Measurements from ENCODE around the gene AUH.

Gene AUH

DNA sequence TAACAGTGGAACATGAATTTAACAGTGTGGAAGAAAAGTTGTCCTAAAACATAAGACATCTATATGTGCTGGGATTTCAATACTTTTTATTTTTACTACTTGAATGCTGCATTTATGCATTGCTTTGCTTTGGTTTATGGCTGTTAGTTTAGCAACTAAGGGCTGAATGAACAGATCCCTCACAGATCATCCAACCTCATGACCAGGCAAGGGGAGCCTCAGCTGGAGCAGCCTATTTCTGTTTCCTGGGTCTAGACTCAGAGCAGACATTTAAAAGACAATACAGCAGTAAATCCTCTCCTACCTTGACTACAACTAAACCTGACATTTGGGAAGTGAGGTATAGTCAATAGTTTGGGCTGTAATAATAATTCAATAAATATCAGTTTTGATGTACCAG lies 163.3 kb downstream of the AUH start:
- TF ChIP-seq CTCF (IDR thresholded peaks at IDR 0.05; ENCODE audit: low read depth, low read length, missing control alignments), result no peak
- DNase-seq (ENCODE audit: low read depth), result no peak
- no peak overlapping the region for H3K4me3 ChIP-seq (ENCODE audit: low read depth, low read length)

GRCh38 chr9:91197232-91198181 lies 164.2 kb downstream of the AUH start:
- no peak for TF ChIP-seq CTCF (IDR thresholded peaks at IDR 0.05; ENCODE audit: low read depth, low read length, missing control alignments)
- DNase-seq (ENCODE audit: low read depth), result no peak

GRCh38 chr9:91196103-91196950 lies 165.4 kb downstream of the AUH start:
- no peak for TF ChIP-seq CTCF (IDR thresholded peaks at IDR 0.05; ENCODE audit: low read depth, low read length, missing control alignments)
- DNase-seq (ENCODE audit: low read depth), result no peak
- H3K4me3 ChIP-seq (ENCODE audit: low read depth, low read length), result no peak overlapping the region

More at GRCh38 chr9:91197232-91198181, 164.2 kb downstream of the AUH start:
- H3K4me3 ChIP-seq (ENCODE audit: low read depth, low read length), result no peak overlapping the region

DNA sequence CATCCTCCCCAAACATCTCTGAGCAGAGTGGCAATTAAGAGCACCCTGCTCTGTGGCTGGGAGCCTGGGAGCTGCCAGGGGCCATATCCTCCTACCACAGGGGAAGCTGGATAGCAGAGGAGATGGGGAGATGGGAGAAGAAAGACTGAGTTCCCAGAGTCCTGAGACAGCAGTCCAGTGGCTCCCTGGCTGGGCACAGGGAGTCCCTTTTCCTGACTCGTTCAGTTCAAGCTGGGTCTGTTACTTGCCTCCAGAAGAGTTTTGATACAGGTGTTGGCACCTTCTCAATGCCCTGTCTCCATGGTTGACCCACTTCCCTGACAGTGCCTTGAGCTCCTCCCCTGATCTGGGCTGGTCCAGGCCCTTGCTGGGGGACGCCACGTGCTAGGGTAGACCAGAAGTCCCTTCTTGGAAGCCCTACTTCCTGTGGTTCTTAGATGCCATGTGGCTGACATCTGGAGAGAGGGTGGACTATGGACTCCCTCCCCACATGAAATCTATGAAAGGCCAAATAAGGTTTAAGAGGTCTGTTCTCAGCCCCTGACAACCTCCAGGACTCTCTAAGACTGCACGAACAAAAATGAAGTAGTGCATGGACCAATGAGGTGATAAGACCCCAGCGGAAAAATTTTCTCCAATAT lies 166.2 kb downstream of the AUH start:
- no peak for DNase-seq (ENCODE audit: low read depth)
- no peak for TF ChIP-seq CTCF (IDR thresholded peaks at IDR 0.05; ENCODE audit: low read depth, low read length, missing control alignments)
- no peak overlapping the region for H3K4me3 ChIP-seq (ENCODE audit: low read depth, low read length)

DNA sequence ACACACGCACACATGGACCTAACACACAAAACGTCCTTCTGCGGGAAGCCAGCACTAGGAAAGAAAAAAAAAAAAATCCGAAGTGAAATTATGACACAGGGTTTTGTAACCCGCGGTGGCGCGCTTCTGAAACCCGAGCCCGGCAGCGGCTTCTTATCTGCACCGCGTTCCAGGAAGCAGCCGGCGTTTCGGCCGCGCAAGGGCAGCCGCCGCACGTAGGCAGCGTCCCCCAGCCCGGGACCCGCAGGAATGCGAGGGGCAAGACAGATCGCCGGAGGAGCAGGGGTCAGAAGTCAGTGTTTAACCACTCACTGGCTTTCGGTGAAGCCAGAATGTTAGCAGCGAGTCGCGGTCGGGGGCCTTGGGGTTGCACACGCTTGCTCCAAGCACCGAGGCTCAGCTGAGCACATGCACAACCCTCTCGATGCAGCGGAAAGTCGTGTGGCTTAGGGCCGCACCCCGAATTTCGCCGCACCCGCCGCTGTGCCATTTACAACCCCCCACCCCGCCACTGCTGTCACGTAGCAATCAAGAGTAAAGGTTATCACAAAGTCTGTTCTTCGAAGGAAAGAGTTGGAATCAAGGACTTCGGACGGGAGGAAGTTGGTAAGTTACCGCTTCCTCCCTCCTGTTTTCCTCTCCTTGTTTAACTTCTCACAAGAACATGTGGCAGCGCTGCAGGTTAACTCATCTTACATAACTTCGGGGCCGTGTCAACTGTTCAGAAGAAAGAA lies 167.9 kb downstream of the AUH start:
- H3K4me3 ChIP-seq (ENCODE audit: low read depth, low read length), result peak overlapping the region; percentile 45
- no peak for DNase-seq (ENCODE audit: low read depth)
- TF ChIP-seq CTCF (IDR thresholded peaks at IDR 0.05; ENCODE audit: low read depth, low read length, missing control alignments), result no peak

DNA sequence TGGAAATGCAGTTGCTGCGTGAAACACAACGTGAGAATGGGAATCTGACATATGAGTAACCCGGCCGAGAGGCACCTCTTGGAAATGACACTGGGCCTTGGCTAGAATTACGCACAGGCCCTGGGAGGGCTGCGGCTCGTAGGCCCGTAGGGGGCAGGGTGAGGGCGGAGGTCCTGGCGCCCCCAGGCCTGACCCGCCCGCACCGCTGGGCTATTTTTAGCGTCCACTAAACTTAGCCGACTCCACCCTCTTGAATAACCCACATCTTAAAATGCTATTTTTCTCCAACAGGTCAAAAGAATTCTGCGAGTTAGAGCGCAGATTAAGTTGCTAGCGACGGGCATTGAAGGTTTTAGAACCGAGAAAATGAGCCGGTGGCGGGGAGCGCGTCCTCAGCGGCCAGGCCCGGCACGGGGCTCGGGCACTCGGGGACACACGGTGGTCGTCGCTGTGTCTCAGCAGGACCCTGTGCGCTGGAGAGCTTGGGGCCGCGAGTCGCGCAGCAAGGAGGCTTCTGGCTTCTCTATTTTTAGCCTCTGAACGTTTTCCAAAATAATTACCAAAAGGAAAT lies 168.5 kb downstream of the AUH start:
- DNase-seq (ENCODE audit: low read depth), result no peak
- TF ChIP-seq CTCF (IDR thresholded peaks at IDR 0.05; ENCODE audit: low read depth, low read length, missing control alignments), result no peak

More for the DNA sequence above, 168.5 kb downstream of the AUH start:
- peak overlapping the region; percentile 45; the same call in 1 of the 2 replicates for H3K4me3 ChIP-seq (ENCODE audit: low read depth, low read length)

Measured in GM12864 (cell line).